A549 (cell line): ENCODE data around the gene TENM3. TPM values are rescaled to one million over a fixed set of nuclear protein-coding genes. Genes with fewer than 3 reads are reported as not detected.

Experiments used
- ATAC-seq, 2 experiments: fragments of 200-7000 bp in 1 of 2; fragments of >200 bp in 1 of 2; cut with Nextera tagmentation in 1 of 2; cut with Tn5 transposase in 1 of 2; 3 replicates each; pipeline versions ENCODE4 v1.8.0 to v1.9.1; 2018 to 2020; ENCODE audit warnings: mild to moderate bottlenecking in 1 of 2, moderate library complexity in 1 of 2
- CTCF ChIA-PET: fragments of 300-600 bp; sonication (Branson Sonifier 250); formaldehyde crosslinking; extraction: SDS; loops from one replicate; lab custom pipeline; 2021; ENCODE audit warnings: antibody characterized with exemption, inconsistent platforms; lab: Yijun Ruan, JAX
- POLR2A ChIA-PET: fragments of 350-600 bp; formaldehyde crosslinking; extraction: SDS; loops from one replicate; lab custom pipeline; 2021; ENCODE audit warnings: antibody characterized with exemption, inconsistent platforms; lab: Yijun Ruan, JAX
- DNase-seq, 2 experiments: peaks; one replicate each; pipeline versions ENCODE4 v3.0.0 to v3.0.0-alpha.2; 2011 to 2016; ENCODE audit warnings: low read depth in 1 of 2, low spot score in 1 of 2
- FAIRE-seq: peaks from 2 replicates; lab custom pipeline; 2011; peaks lifted over from hg19 to GRCh38; lab: Jason Lieb, UNC
- H3K27ac ChIP-seq, 2 experiments: fragments of >200 bp; sonication (Bioruptor Twin); formaldehyde crosslinking; 3 replicates each; pipeline ENCODE4 v1.5.1; 2016 to 2017
- H3K4me1 ChIP-seq: fragments of >200 bp; sonication (Bioruptor Twin); formaldehyde crosslinking; 3 replicates; pipeline ENCODE4 v1.6.1; 2016
- H3K4me2 ChIP-seq: fragments of >200 bp; sonication (Bioruptor Twin); formaldehyde crosslinking; 3 replicates; pipeline ENCODE4 v1.6.1; 2016
- H3K4me3 ChIP-seq: fragments of >200 bp; sonication (Bioruptor Twin); formaldehyde crosslinking; 3 replicates; pipeline ENCODE4 v1.5.1; 2016
- H3K9me3 ChIP-seq: fragments of >200 bp; sonication (Bioruptor Twin); formaldehyde crosslinking; 3 replicates; pipeline ENCODE4 v1.6.1; 2016
- BHLHE40 ChIP-seq: IDR thresholded peaks from 2 replicates; pipeline ENCODE4 v1.6.1; 2012; ENCODE audit warnings: low read depth, low read length, inconsistent platforms
- CHD4 ChIP-seq: fragments of 200-600 bp; sonication (generic); IDR thresholded peaks from 2 replicates; pipeline ENCODE4 v1.6.1; 2016; ENCODE audit warnings: antibody characterized with exemption, mild to moderate bottlenecking, borderline replicate concordance
- EHF ChIP-seq: fragments of 250-450 bp; sonication (Bioruptor Pico); IDR thresholded peaks from 2 replicates; pipeline ENCODE4 v1.5.0; 2020; ENCODE audit warnings: mild to moderate bottlenecking
- HOXA7 ChIP-seq: fragments of 250-450 bp; sonication (Bioruptor Pico); IDR thresholded peaks from 2 replicates; pipeline ENCODE4 v1.5.0; 2020; ENCODE audit warnings: mild to moderate bottlenecking, moderate library complexity
- HOXB5 ChIP-seq: fragments of 250-450 bp; sonication (Bioruptor Pico); IDR thresholded peaks from 2 replicates; pipeline ENCODE4 v1.5.0; 2020; ENCODE audit warnings: mild to moderate bottlenecking, moderate library complexity
- JUN ChIP-seq, 2 experiments: fragments of >200 bp; sonication (Bioruptor Twin); formaldehyde crosslinking; IDR thresholded peaks; 2 replicates in 1 of 2; 3 replicates in 1 of 2; pipeline ENCODE4 v1.6.1; 2016 to 2017
- JUNB ChIP-seq: fragments of >200 bp; sonication (Bioruptor Twin); formaldehyde crosslinking; IDR thresholded peaks from 2 replicates; pipeline ENCODE4 v1.6.1; 2016
- KDM1A ChIP-seq: fragments of 200-600 bp; sonication (generic); IDR thresholded peaks from 2 replicates; pipeline ENCODE4 v1.6.1; 2016; ENCODE audit warnings: low read depth, mild to moderate bottlenecking
- KDM5A ChIP-seq: fragments of 200-600 bp; sonication (generic); IDR thresholded peaks from 2 replicates; pipeline ENCODE4 v1.6.1; 2016; ENCODE audit warnings: antibody characterized with exemption, mild to moderate bottlenecking
- MAFK ChIP-seq: fragments of 450-650 bp; IDR thresholded peaks from 2 replicates; pipeline ENCODE4 v1.6.1; 2014; ENCODE audit not compliant: partially characterized antibody
- MAX ChIP-seq: IDR thresholded peaks from 2 replicates; pipeline ENCODE4 v1.6.1; 2012
- MYC ChIP-seq: IDR thresholded peaks from 2 replicates; pipeline ENCODE4 v1.6.1; 2012; ENCODE audit warnings: mild to moderate bottlenecking, inconsistent platforms, low read length, improper control_type of control experiment, borderline replicate concordance
- NPAS2 ChIP-seq: fragments of 250-450 bp; sonication (Bioruptor Pico); IDR thresholded peaks from 2 replicates; pipeline ENCODE4 v1.8.0; 2022; ENCODE audit warnings: mild to moderate bottlenecking, moderate library complexity, borderline replicate concordance
- POLR2AphosphoS2 ChIP-seq: conservative IDR thresholded peaks from 2 replicates; pipeline ENCODE4 v1.6.1; 2012; ENCODE audit warnings: low read length, improper control_type of control experiment, inconsistent platforms
- RNF2 ChIP-seq: fragments of 200-600 bp; sonication (generic); IDR thresholded peaks from 2 replicates; pipeline ENCODE4 v1.6.1; 2016; ENCODE audit warnings: low read depth, mild to moderate bottlenecking, antibody characterized with exemption, moderate library complexity, borderline replicate concordance
- TFCP2L1 ChIP-seq: fragments of 250-450 bp; sonication (Bioruptor Pico); IDR thresholded peaks from 2 replicates; pipeline ENCODE4 v1.5.0; 2021; ENCODE audit warnings: mild to moderate bottlenecking
- TP53 ChIP-seq: fragments of 250-450 bp; sonication (Bioruptor Pico); IDR thresholded peaks from 2 replicates; pipeline ENCODE4 v1.5.0; 2021; ENCODE audit warnings: mild to moderate bottlenecking, moderate library complexity
- ZC3H11A ChIP-seq: fragments of 450-650 bp; IDR thresholded peaks from 2 replicates; pipeline ENCODE4 v1.6.1; 2014; ENCODE audit warnings: antibody characterized with exemption, mild to moderate bottlenecking
- WGBS: methylation state at CpG from one replicate; pipeline ENCODE4 v1.1.6; 2017; ENCODE audit errors: missing lambda C conversion rate; 5-methylcytosine and 5-hydroxymethylcytosine counted together
- polyA plus RNA-seq, 4 experiments: library from polyadenylated mRNA; depleted of rRNA in 3 of 4; stranded (reverse); fragments of >200 nt; fragmentation: RNase III in 1 of 4; extraction: RNeasy Plus Mini Kit Qiagen cat#74134 plus additional on column Dnase treatment in 1 of 4; gene quantifications; 2 replicates in 3 of 4; 3 replicates in 1 of 4; pipeline ENCODE4 v1.2.3, GENCODE V29; 2011 to 2017
- TF ChIP-seq, protein P1 (sequence below): fragments of 200-600 bp; sonication (generic); IDR thresholded peaks from 2 replicates; pipeline ENCODE4 v1.6.1; 2016; ENCODE audit warnings: antibody characterized with exemption, mild to moderate bottlenecking, moderate library complexity

The TENM3 gene
- polyA plus RNA-seq, 2 of the 4 experiments (the other 2 are of a cell fraction): 2.4 to 7.3 TPM

GRCh38 chr4:182380771-182381181 lies 137.6 kb downstream of the TENM3 start:
- Histone ChIP-seq H3K27ac (no peak overlapping the region), H3K4me1 (no peaks in the 10 kb centered on the region), H3K4me2 (no peak overlapping the region), H3K4me3 (no peak overlapping the region), H3K9me3 (no peaks in the 10 kb centered on the region)
- ATAC-seq: no peak
- ChIA-PET POLR2A (no interaction called here), CTCF (no interaction called here)
- no peak for DNase-seq
- 37% methylated on average over 6 of the region's 8 CpGs for WGBS
- TF ChIP-seq HOXA7 (CRISPR knock-in tag) (no peak), BHLHE40 (no peak)
- no peak for FAIRE-seq

DNA sequence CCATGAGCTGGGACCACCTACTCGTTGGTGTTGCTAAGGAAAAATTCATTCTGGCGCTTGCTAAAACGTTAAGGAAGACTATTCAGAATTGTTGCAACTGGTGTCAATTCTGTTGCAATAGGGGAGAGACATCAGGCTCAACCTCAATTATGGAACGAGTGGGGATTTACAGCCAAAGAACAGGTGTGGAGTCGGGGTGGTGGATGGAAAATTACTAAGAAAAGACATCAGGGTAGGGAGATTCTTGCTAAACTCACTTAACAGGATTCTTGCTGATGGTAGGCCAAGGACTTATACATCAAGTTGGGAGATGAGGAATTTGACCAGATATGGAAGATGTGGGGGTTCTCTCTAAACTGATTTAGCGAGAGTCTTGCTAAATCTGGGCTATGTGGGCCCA lies 139.7 kb downstream of the TENM3 start:
- POLR2A ChIA-PET: no interaction called here
- DNase-seq (no peak), ATAC-seq (no peak), FAIRE-seq (no peak)
- TF ChIP-seq, protein P1, sequence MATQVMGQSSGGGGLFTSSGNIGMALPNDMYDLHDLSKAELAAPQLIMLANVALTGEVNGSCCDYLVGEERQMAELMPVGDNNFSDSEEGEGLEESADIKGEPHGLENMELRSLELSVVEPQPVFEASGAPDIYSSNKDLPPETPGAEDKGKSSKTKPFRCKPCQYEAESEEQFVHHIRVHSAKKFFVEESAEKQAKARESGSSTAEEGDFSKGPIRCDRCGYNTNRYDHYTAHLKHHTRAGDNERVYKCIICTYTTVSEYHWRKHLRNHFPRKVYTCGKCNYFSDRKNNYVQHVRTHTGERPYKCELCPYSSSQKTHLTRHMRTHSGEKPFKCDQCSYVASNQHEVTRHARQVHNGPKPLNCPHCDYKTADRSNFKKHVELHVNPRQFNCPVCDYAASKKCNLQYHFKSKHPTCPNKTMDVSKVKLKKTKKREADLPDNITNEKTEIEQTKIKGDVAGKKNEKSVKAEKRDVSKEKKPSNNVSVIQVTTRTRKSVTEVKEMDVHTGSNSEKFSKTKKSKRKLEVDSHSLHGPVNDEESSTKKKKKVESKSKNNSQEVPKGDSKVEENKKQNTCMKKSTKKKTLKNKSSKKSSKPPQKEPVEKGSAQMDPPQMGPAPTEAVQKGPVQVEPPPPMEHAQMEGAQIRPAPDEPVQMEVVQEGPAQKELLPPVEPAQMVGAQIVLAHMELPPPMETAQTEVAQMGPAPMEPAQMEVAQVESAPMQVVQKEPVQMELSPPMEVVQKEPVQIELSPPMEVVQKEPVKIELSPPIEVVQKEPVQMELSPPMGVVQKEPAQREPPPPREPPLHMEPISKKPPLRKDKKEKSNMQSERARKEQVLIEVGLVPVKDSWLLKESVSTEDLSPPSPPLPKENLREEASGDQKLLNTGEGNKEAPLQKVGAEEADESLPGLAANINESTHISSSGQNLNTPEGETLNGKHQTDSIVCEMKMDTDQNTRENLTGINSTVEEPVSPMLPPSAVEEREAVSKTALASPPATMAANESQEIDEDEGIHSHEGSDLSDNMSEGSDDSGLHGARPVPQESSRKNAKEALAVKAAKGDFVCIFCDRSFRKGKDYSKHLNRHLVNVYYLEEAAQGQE: no peak
- TF ChIP-seq TFCP2L1 (CRISPR knock-in tag): no peak
- TF ChIP-seq POLR2AphosphoS2: no peak
- no peak for TF ChIP-seq JUNB
- no peak for TF ChIP-seq MYC
- Histone ChIP-seq H3K4me2 (no peak overlapping the region), H3K9me3 (no peaks in the 10 kb centered on the region), H3K27ac (no peak overlapping the region), H3K4me3 (no peak overlapping the region), H3K4me1 (no peaks in the 10 kb centered on the region)
- CTCF ChIA-PET: no interaction called here
- 28% methylated on average over 6 of the region's 6 CpGs for WGBS

DNA sequence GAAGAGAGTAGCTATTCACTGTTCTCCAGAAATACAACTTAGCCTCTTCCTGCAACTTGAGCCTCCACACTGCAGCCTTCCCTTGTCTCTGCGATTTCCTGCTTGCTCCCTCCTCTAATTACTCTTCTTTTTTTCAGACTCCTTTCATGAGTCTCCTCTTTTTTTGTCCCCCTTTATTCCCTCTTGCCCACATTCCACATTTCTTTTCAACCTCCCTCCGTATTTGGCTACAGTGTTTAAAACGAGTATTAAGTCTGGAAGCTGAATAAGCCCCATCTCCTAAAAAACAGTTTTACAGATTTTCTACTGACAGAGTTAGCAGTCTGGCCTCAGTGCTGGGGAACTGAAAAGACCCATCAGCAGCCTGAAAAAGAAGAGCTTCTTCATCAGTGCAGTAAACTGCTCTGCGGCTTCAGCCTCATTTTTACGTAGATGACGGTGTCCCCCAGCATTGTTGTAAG lies 141.5 kb downstream of the TENM3 start:
- H3K27ac ChIP-seq: no peak overlapping the region
- H3K4me3 ChIP-seq: no peak overlapping the region
- FAIRE-seq (no peak), ATAC-seq (no peak), DNase-seq (no peak)
- POLR2A ChIA-PET: no interaction called here
- H3K4me1 ChIP-seq: no peaks in the 10 kb centered on the region
- TF ChIP-seq KDM1A (no peak), HOXA7 (CRISPR knock-in tag) (no peak), MAFK (no peak), HOXB5 (CRISPR knock-in tag) (no peak), TFCP2L1 (CRISPR knock-in tag) (no peak), KDM5A (no peak), EHF (CRISPR knock-in tag) (no peak), JUNB (no peak), TP53 (CRISPR knock-in tag) (no peak), JUN (IDR thresholded peaks at IDR 0.05) (no peak), CHD4 (no peak), MAX (no peak), RNF2 (no peak), NPAS2 (CRISPR knock-in tag) (no peak), ZC3H11A (no peak)
- WGBS: 45% methylated on average over 6 of the region's 6 CpGs
- H3K4me2 ChIP-seq: no peak overlapping the region
- CTCF ChIA-PET: no interaction called here
- H3K9me3 ChIP-seq: no peaks in the 10 kb centered on the region
